Activated CD8-positive, alpha-beta memory T cell treated with anti-CD3 and anti-CD28 coated beads, Interleukin-2, amount 50 U/mL, for 24 hours (primary cell): ENCODE data around the gene AQP11.
"Not testable (repeated sequence)": the region's sequence is repeated elsewhere in the genome, so short reads cannot be mapped to it uniquely, and the experiment has no call there.

Source experiments
- DNase-seq: peaks from one replicate; pipeline ENCODE4 v3.0.0-alpha.2; 2020; ENCODE audit errors: extremely low read depth

The AQP11 gene

DNA sequence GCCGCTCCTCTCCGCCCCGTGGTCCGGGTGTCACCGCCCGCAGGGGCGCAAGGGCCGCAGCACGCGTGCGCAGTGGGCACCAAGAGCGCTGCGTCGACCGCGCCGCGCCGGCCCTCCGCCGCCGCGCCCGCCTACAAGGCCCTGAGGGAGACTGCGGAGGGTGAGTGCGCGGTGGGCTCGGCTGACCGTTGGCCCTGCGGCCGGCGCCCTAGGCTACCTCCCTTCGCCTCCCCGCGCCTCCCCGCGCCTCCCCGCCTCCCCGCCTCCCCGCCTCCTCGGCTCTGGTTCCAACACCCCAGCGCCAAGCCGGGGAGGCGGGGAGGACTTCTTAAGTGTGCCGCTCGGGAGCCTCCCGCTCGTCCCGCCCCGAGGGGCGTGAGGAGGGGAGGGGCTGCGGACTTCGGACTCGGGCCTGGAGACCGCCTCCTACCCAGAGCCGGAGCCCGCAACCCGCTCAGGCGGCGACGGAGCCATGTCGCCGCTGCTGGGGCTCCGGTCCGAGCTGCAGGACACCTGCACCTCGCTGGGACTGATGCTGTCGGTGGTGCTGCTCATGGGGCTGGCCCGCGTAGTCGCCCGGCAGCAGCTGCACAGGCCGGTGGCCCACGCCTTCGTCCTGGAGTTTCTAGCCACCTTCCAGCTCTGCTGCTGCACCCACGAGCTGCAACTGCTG lies at the start of gene AQP11:
Gene AQP11 (plus strand): TSS at position 433 of the 673 bp plus-strand sequence. CDS start 40 bp downstream, at position 473.
- DNase-seq, result peak; percentile 18

DNA sequence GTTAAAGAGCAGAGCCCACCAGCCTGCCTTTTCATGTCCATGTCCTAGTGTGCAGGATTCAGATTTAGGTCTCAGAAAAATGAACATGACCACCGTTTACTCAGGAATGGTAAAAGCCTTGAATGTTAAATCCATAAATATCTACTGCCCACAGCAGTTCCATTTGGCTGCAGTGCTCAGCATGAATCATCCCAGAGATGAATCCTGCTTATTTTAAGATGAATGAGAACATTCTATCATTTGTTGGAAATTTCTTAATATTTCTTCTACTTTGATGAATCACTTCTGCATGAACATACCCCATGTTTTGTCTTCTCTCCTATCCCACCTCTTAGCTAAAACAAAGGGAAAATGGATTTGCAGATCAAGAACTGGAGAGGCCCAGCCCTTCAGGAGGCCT lies 47.5 kb upstream of the AQP11 start:
- no peak for DNase-seq

- DNase-seq, result no peak
Measured at GRCh38 chr11:77547047-77547836, 42.5 kb upstream of the AQP11 start.

DNA sequence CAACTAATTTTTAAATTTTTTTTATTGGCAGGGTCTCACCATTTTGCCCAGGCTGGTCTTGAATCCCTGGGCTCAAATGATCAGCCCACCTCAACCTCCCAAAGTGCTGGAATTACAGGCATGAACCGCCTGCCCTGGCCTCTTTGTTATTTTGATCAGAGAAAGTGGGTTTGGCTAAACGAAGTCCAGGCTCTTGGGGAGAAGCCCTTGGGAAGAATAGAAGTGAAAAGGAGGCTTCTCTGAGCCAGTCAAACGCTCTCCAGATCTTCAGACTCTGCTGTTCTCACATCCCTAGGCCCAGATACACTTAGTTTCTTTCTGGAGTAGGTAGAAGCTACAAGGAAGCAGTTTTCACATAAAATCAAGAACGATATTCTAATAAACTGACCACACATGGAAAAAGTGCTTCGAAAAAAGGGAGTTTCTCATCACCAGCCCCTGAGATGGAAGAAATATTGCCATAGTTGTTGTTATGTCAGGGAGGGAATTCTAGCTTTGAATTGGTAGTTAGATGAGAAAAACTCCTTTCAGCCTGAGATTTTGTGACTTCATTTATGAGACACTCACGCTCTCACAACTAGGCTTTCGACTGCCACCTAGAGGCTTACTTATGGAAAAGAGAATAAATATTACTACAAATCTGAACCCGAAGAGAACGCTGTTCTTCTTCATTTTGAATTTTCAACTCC lies 41.7 kb upstream of the AQP11 start:
- no peak for DNase-seq

DNA sequence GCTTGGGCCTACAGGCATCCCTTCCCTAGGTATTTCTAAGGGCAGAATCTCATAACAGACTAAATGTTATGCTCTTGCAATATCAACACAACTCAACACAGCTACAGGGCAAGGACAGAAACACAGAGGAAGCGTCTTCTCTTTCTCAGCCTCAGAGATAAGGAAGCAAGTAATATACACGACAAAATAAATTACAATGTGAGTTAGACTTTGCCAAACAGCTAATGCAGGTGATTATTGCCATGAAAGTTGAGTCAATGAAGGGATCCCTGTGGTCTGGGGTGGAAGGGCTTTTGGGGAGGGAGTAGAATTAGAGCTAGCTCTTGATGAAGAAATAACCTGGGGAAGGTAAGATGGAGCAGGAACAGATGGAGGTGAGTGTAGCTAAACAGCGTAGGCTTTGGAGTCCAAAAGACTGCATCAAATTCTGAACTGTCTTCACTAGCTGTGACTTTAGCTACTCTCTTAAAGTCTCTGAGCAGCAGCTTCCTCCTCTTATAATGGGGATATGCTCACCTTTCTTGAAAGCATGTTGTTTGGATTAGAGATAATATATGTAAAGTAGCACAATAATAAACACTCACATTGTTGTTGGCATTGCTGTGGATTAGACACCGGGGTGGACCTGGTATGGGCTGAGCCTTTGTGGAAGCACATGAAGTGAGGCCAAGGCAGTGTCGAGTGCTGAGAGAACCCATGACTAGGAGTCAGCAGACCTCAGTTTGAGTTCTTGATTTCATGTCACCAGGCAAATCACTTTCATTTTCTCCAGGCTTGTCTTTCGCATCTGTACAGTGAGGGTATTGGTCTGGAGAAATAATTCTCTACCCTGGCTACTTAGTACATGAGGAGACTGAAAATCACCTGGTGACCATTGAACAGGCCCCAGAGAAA lies 41.0 kb upstream of the AQP11 start:
- DNase-seq, result no peak

DNA sequence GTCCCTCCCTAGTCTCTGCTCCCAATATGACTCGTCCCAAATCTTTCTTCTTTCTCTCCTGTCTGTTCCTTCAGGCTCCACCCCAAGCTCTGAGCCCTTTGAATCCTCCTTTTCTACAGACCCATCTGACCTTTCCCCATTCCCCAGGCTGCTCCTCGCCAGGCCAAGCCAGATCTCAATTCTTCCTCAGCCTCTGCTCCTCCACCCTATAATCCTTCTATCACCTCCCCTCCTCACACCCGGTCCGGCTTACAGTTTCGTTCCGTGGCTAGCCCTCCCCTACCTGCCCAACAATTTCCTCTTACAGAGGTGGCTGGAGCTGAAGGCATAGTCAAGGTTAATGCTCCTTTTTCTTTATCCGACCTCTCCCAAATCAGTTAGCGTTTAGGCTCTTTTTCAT lies 38.3 kb upstream of the AQP11 start:
- not testable (repeated sequence) for DNase-seq

- no peak for DNase-seq
Measured at GRCh38 chr11:77557553-77557952, 32.2 kb upstream of the AQP11 start.

DNA sequence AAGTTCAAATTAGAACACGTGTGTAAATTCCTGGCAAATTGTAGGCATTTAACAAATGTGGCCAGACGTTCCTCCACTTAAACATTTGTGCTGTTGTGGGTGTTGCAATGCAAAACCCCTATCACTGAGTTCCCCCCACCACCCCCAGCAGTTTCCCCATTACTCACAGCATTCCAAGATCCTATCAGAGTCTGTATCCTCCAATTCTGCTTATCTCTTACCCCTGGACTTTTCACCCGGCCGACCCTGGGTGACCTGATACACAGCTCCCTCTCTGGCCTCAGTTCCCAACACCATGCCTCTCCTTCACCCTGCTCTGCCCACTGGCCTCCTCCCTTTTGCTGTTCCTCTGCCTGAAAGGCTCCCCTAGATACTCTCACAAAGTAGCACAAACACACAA lies 31.4 kb upstream of the AQP11 start:
- DNase-seq, result no peak

- no peak for DNase-seq
Measured at GRCh38 chr11:77559686-77560401, 29.9 kb upstream of the AQP11 start.

GRCh38 chr11:77560605-77561004 lies 29.1 kb upstream of the AQP11 start:
- DNase-seq, result no peak

DNA sequence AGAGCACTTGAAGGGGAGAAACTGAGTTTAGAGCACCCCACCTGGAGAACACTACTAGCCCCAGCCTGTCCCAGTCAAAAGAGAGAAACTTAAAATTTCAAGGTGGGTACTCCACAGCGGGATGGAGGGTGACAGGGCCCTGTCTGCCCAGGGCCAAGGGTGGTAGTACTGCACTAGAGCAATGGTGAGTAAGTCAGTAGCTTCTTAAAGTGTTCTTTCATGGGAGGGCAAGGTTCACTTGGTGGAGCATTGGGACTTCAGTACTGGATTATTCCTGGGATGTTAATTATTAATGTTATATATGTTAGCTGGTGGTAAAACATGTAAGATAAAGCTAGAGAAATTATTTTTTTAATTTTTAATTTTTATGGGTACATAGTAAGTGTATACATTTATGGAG lies 28.5 kb upstream of the AQP11 start:
- DNase-seq, result no peak

DNA sequence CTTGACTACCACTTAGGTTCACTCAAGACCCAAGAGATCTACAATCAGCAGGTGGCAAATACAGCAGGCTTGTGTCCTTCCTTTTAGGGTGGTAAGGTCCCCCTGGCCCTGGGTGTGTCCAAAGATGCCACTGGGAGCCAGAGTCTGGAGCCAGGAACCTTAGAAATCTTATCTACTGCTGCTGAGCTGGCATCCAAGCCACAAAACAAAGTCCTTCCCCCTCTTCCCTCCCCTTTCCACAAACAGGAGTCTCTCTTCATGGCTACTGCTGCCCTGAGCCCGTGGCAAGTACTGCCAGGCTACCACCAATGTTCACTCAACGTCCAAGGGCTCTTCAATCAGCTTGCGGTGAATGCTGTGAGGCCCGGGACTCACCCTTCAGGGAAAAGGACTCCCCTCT lies 21.4 kb upstream of the AQP11 start:
- no peak for DNase-seq

DNA sequence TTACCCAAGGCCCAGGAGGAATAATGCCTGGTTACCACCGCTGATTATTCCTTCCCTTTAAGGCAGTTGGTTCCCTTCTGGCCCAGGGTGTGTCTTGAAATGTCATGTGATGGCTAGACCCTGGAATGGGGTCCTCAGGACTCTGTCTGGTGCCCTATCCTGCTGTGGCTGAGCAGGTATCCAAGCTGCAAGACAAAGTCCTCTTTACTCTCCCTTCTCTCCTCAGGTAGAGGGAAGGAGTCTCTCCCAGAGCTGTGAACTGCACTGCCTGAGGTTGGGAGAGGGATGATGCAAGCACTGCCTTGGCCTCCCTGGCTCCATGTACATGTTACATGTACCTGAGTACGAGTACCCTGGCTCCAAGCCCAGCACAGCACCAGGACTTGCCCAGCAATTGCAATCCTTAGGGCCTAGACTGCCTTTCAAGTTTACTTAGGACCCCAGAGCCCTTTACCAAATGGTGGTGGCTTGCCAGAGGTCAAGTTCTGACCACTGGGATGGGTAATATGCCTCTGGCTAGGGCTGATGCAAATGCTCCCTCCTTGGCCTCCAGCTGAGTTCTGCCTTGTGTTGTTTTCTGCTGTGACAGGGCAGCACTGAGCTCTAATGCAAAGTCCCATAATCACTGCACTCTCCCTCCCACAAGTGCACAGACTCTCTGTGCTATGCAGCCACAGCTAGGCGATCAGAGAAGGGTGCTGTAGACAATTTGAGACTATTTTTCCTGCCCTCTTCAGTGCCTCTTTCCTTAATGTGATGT lies 20.7 kb upstream of the AQP11 start:
- no peak for DNase-seq

DNA sequence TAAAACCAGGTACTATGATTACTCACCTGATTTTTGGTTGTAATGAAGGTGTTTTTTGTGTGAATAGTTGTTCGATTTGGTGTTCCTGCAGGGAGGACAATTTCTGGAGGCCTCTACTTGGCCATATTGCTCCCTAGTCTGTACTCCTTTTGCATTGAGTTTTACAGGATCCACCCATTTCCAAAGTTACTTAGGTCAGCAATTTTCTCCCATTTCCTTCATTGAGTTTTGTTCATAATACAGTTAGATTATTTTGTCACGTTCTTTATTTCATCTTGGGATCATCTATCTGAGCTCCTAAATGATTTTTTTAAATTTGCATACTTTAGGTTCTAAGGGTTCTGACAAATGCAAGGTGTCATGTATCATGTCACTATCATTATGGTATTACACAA lies 20.1 kb upstream of the AQP11 start:
- DNase-seq, result no peak

GRCh38 chr11:77570896-77571295 lies 18.9 kb upstream of the AQP11 start:
- DNase-seq, result not testable (repeated sequence)

- not testable (repeated sequence) for DNase-seq
Measured at GRCh38 chr11:77575428-77575827, 14.3 kb upstream of the AQP11 start.

GRCh38 chr11:77580712-77581337 lies 8.9 kb upstream of the AQP11 start:
- DNase-seq, result no peak

- DNase-seq, result no peak
Measured at GRCh38 chr11:77589181-77589520, 602 bp upstream of the AQP11 start.

GRCh38 chr11:77590194-77590782 lies 535 bp downstream of the AQP11 start:
- DNase-seq, result no peak

DNA sequence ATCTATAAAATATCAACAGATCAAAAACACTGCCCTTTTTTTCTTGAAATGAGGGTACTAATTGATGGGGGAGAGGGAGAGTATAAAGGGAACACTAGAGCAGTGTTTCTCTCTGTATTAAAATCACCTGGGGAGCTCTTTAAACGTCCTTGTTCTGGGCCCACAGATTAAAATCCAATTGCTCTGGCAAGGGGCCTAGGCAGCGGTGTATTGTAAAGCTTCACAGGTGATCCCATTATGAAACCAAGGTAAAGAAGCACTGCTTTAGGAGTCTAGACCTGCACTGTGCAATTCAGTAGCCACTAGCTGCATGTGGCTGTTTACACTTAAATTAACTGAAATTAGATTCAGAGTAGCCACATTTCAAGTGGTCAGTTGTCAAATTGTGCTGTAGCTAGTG lies 3.0 kb downstream of the AQP11 start:
- DNase-seq, result no peak
